Measurements from ENCODE around the gene GYS1. TPM values are rescaled to one million over a fixed set of nuclear protein-coding genes. Genes with fewer than 3 reads are reported as not detected.
A peak's percentile ranks its signal among the peaks of the same experiment; 100 is the strongest.

Gene GYS1
- total RNA-seq, 2 experiments from 2014 or later = 58.1 to 58.7 TPM

GRCh38 chr19:49017666-49018351 is 24.7 kb upstream of the GYS1 start:
- POLR2A ChIA-PET = interaction anchor here (1.5 to 2.4 kb wide), 4 partner anchors 12 to 69 kb away, joined by 4 to 8 read pairs (median 6); partner anchors contain the start of genes GYS1 and RUVBL2
- H3K4me3 Mint-ChIP-seq = peak overlapping the region; percentile 55
- DNase-seq = peak; percentile 73
- CTCF ChIA-PET = interaction anchor here (0.8 to 3.3 kb wide), 5 partner anchors 18 to 80 kb away, joined by 3 to 17 read pairs (median 6); partner anchors contain the start of genes GYS1 and RUVBL2
- H3K27me3 Mint-ChIP-seq = peaks cover 9% of the 10 kb centered on the region
- no peak overlapping the region for H3K27ac Mint-ChIP-seq
- peak; percentile 84 for TF ChIP-seq CTCF (IDR thresholded peaks at IDR 0.05)
- H3K9me3 Mint-ChIP-seq = no peaks in the 10 kb centered on the region
- peaks cover 13% of the 10 kb centered on the region for H3K36me3 Mint-ChIP-seq (ENCODE audit: low read depth)
- intact Hi-C loops (cut with micrococcal nuclease) = no loop called here
- H3K4me1 Mint-ChIP-seq (ENCODE audit: low read depth) = peaks cover 30% of the 10 kb centered on the region
- peak; percentile 77 for ATAC-seq

- Mint-ChIP-seq H3K27me3 (peaks cover 9% of the 10 kb centered on the region), H3K4me1 (ENCODE audit: low read depth) (peaks cover 30% of the 10 kb centered on the region), H3K4me3 (peak within 1 kb of the TSS; percentile 55), H3K27ac (no peak within 1 kb of the TSS), H3K36me3 (ENCODE audit: low read depth) (peaks cover 16% of the 10 kb centered on the region), H3K9me3 (no peaks in the 10 kb centered on the region)
- DNase-seq = no peak
- ATAC-seq = no peak
- ChIA-PET CTCF (interaction anchor here (1.4 to 3.3 kb wide), 2 partner anchors 19 to 24 kb away, joined by 6 to 17 read pairs; partner anchors contain the start of genes GYS1 and RUVBL2), POLR2A (interaction anchor here (2.4 kb wide), 1 partner anchor 11 kb away, joined by 8 read pairs; no protein-coding TSS in a partner anchor)
- intact Hi-C loops (cut with micrococcal nuclease) = no loop called here
- no peak for TF ChIP-seq CTCF (IDR thresholded peaks at IDR 0.05)
Observed at GRCh38 chr19:49017041-49017665, 24.0 kb upstream of the GYS1 start, which contains the start of gene LHB. TSS of gene LHB (minus strand) at chr19:49017091. CDS start at chr19:49017081, 10 bp downstream.

- DNase-seq (no peak), ATAC-seq (no peak)
- Mint-ChIP-seq H3K4me1 (ENCODE audit: low read depth) (peaks cover 25% of the 10 kb centered on the region), H3K9me3 (no peaks in the 10 kb centered on the region), H3K36me3 (ENCODE audit: low read depth) (peaks cover 20% of the 10 kb centered on the region), H3K4me3 (no peak overlapping the region), H3K27ac (no peak overlapping the region), H3K27me3 (peaks cover 9% of the 10 kb centered on the region)
- CTCF ChIA-PET = no interaction called here
- no peak for TF ChIP-seq CTCF (IDR thresholded peaks at IDR 0.05)
- POLR2A ChIA-PET = interaction anchor here (2.4 kb wide), 1 partner anchor 10 kb away, joined by 8 read pairs; no protein-coding TSS in a partner anchor
- intact Hi-C loops (cut with micrococcal nuclease) = no loop called here
Observed at GRCh38 chr19:49016067-49016839, 23.1 kb upstream of the GYS1 start.

- no peak for TF ChIP-seq CTCF (IDR thresholded peaks at IDR 0.05)
- Mint-ChIP-seq H3K4me1 (ENCODE audit: low read depth) (peaks cover 16% of the 10 kb centered on the region), H3K27me3 (peaks cover 7% of the 10 kb centered on the region), H3K9me3 (no peaks in the 10 kb centered on the region), H3K36me3 (ENCODE audit: low read depth) (peaks cover 26% of the 10 kb centered on the region), H3K4me3 (no peak overlapping the region), H3K27ac (no peak overlapping the region)
- POLR2A ChIA-PET = no interaction called here
- no peak for ATAC-seq
- intact Hi-C loops (cut with micrococcal nuclease) = no loop called here
- CTCF ChIA-PET = no interaction called here
- no peak for DNase-seq
Observed at GRCh38 chr19:49014870-49015255, 21.8 kb upstream of the GYS1 start.

Measured in activated CD8-positive, alpha-beta T cell treated with anti-CD3 and anti-CD28 coated beads for 36 hours (primary cell).